ENCODE data around the gene SCAMP5.
A peak's percentile ranks its signal among the peaks of the same experiment; 100 is the strongest.

Gene SCAMP5

DNA sequence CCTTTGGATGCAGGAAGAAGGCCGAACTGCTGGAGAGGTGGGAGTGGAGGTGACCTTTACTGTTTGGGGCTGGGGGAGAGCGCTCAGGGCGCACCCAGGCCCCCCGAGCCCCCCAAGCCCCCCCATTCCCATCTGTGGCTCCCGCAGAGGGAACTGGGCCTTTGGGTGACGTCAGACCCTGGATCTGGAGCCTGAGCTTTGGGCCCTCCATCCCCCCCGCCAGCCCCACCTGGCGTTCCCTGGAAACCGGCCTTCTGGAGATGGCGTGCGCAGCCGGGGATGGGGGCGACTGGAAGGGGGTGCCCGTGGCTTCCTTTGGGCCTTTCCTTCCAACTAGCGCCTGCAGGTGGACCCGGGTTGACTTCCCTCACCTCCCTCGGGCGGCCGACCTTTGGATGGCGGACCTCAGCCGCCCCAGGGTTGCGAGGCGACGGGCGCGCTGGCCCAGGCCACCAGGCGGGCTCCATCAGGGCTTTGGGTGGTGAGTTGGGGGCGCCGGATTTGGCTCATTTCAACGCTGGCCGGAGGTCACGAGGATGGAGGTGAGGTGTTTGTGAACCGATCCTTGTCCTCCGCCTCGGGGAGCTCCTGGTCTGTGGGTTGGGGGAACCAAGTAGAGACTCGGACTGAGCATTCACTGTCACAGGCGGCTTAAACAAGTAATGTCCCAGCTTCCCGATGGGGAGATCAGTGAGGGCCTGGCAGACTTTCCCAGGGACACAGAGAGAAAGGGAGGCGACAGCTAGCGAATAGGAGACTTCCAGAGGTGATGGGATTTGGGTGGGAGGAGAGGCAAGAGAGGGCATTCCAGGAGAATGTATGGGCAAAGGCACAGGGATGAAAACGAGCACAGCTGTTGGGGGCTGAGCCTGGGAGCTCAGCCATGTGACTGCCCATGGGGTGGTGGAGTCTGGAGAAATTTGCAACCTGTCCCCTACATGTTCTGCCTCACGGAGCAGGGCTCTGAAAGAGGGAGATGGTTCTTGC is 709 bp downstream of the SCAMP5 start:
- peaks cover 8 to 10% of the 10 kb centered on the region in 2 experiments for H3K4me1 ChIP-seq (ENCODE audit: control insufficient read depth in 1 of 2, insufficient read depth in 1 of 2, low read depth in 1 of 2, low read length in 1 of 2)
- no peak overlapping the region for H3K27ac ChIP-seq
- TF ChIP-seq CTCF (IDR thresholded peaks at IDR 0.05): no peak
- H3K36me3 ChIP-seq: no peaks in the 10 kb centered on the region
- H3K9me3 ChIP-seq: no peaks in the 10 kb centered on the region
- H3K27me3 ChIP-seq: peaks cover 78% of the 10 kb centered on the region
- H3K4me3 ChIP-seq (ENCODE audit: low read depth in 1 of 2, low read length in 1 of 2): peak overlapping the region; percentile 46 to 66

GRCh38 chr15:74997141-74997540 is 1.8 kb downstream of the SCAMP5 start:
- no peak for TF ChIP-seq CTCF (IDR thresholded peaks at IDR 0.05)
- no peak overlapping the region for H3K4me3 ChIP-seq (ENCODE audit: low read depth in 1 of 2, low read length in 1 of 2)

DNA sequence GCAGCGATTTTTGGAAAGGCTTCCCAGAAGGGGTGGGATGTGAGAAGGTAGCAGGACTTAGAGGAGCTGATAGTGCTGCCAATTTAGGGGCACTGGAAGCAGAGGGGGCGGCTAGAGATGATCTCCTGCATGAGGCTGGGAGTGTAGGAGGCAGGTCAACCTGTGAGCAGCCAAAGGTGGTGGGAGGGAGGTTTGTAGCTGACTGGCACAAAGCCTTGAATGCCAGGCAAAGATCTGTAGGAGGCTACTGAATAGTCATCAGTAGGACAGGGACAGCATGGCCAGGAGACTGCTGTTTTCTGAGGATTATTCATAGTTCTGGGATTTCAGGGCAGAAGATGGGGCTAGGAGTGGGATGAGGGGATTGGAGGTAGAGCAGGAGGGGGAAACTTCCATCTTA is 2.2 kb downstream of the SCAMP5 start:
- Histone ChIP-seq H3K27me3 (peaks cover 66% of the 10 kb centered on the region), H3K36me3 (no peaks in the 10 kb centered on the region), H3K4me1 (ENCODE audit: control insufficient read depth in 1 of 2, insufficient read depth in 1 of 2, low read depth in 1 of 2, low read length in 1 of 2) (peaks cover 8 to 10% of the 10 kb centered on the region in 2 experiments), H3K4me3 (ENCODE audit: low read depth in 1 of 2, low read length in 1 of 2) (no peak overlapping the region), H3K27ac (no peak overlapping the region), H3K9me3 (no peaks in the 10 kb centered on the region)
- TF ChIP-seq CTCF (IDR thresholded peaks at IDR 0.05): no peak

More at GRCh38 chr15:74997141-74997540, 1.8 kb downstream of the SCAMP5 start:
- Histone ChIP-seq H3K36me3 (no peaks in the 10 kb centered on the region), H3K27ac (no peak overlapping the region), H3K27me3 (peaks cover 70% of the 10 kb centered on the region), H3K4me1 (ENCODE audit: control insufficient read depth in 1 of 2, insufficient read depth in 1 of 2, low read depth in 1 of 2, low read length in 1 of 2) (peaks cover 8 to 10% of the 10 kb centered on the region in 2 experiments), H3K9me3 (no peaks in the 10 kb centered on the region)

- no peak overlapping the region for H3K4me3 ChIP-seq (ENCODE audit: low read depth in 1 of 2, low read length in 1 of 2)
- H3K9me3 ChIP-seq: no peaks in the 10 kb centered on the region
- H3K27me3 ChIP-seq: peaks cover 29% of the 10 kb centered on the region
- no peak for TF ChIP-seq CTCF (IDR thresholded peaks at IDR 0.05)
- H3K4me1 ChIP-seq (ENCODE audit: control insufficient read depth in 1 of 2, insufficient read depth in 1 of 2, low read depth in 1 of 2, low read length in 1 of 2): no peaks in the 10 kb centered on the region
- no peaks in the 10 kb centered on the region for H3K36me3 ChIP-seq
- no peak overlapping the region for H3K27ac ChIP-seq
Measured at GRCh38 chr15:75001310-75001709, 5.9 kb downstream of the SCAMP5 start.

DNA sequence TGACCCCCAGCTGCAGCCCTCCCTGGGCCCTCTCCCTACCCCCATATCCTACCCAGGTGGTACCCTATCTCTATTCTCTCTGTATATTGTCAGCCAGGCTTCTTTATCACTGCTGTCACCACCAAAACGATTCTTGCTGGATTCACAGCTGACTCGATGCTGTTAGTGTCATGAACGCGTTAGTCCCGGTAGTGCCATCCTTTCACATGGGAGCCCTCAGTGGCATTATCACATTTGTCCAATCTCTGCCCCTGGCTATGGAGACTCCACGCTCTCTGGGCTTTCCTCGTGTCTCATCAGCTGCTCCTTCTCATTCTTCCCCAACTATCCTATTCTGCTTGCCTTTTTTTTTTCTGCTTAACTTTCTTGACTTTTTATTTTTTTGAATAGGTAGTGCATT is 7.0 kb downstream of the SCAMP5 start:
- Histone ChIP-seq H3K9me3 (no peaks in the 10 kb centered on the region), H3K27me3 (peaks cover 18% of the 10 kb centered on the region), H3K36me3 (no peaks in the 10 kb centered on the region), H3K4me3 (ENCODE audit: low read depth in 1 of 2, low read length in 1 of 2) (no peak overlapping the region), H3K27ac (no peak overlapping the region), H3K4me1 (ENCODE audit: control insufficient read depth in 1 of 2, insufficient read depth in 1 of 2, low read depth in 1 of 2, low read length in 1 of 2) (no peaks in the 10 kb centered on the region)
- TF ChIP-seq CTCF (IDR thresholded peaks at IDR 0.05): no peak
